HG02623 (cell line): ENCODE results near the gene S100A5.

Source experiments
- ATAC-seq: cut with Tn5 transposase; IDR thresholded peaks from one replicate; pipeline ENCODE4 v1.9.1; 2021; ENCODE audit warnings: moderate library complexity; ENCODE audit not compliant: unreplicated experiment

The S100A5 gene

DNA sequence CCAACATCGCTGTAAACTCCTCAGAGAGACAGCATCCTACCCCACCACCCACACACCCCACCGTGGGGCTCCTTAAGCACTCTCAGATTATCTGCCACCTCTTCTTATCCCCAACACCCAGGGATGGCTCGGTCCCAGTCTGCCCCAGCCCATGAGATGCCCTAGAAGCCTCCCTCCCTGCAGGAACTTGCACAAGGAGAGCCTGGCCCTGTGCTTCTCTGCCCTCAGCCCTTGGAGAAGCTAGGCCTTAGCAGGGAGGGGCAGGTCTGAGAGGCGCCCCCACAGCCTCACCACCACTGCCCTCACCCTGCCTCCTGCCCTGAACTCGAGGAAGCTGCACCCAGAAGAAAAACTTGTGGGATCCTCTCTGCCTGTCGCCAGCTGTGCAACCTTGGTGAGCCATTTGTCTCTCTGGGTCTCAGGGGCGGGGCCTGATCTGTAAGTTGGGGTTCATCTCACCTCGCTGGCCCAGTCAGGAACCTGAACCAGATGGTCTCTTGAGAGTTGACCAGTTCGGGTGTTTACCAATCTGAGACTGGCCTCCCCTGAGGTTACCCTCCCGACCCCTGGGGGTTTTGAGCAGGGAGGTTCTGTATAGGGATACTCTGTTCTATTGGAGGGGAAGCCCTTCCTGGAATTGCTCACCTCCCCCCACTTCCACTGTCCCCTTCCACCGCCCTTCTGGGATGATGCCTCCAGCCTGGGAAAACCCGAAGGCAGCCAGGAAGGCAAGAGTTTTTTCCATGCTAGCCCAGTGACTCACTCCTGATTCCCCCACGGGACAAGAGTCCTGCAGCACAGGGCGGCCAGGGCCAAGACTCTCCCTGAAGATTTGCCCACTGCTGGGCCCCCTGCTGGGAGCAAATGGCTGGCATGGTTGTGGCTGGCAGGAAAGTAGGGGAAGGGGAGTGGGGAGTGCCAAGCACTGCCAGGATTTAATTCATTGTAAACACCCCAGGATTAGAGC, 8.3 kb upstream of the S100A5 start, which contains the start of gene S100A3:
TSS of gene S100A3 (minus strand) at position 537 of the 967 bp plus-strand sequence. CDS start 773 bp downstream, outside the sequence.
- ATAC-seq = no peak

DNA sequence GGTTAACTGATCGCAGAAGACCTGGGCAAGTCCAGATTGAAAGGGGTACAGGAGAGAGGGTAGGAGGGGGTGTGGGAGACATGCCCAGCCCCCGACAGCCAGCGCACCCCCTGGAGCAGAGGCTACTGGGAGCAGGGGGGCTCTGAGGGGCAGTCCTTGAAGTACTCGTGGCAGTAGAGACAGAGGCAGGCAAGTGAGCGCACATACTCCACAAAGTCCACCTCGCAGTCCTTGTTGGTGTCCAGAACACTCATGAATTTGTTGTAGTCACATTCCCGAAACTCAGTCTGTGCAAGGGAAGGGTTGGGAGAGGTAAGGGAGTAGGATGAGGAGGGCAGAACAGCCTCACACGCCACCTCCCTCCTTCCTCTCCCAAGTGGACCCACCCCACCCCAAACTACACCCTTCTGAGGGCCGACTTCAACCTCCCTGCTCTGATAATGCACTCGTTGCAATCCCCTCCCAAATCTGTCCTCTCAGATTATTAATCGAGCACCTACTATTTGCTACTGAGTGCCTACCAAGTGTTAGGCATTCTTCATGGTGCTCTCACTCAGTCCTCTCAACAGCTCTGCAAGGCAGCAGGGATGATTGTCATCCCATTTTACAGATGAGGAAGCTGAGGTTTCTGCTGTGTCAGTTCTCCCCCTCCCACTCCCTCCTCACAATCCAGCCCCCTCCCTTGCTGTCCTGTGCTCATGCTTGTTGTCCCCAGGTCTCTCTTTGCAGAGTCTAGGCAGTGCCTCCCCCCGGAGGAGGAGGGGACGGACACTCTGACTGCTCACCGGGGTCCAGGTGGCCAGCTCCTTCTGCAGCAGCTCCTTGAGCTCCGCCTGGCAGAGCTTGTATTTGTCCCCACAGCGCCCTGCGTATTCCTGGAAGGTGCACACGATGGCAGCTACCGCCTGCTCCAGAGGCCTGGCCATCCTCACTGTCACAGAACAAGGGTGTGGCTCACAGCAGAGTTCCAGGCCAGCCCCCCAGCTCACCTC, 7.1 kb upstream of the S100A5 start:
- no peak for ATAC-seq

DNA sequence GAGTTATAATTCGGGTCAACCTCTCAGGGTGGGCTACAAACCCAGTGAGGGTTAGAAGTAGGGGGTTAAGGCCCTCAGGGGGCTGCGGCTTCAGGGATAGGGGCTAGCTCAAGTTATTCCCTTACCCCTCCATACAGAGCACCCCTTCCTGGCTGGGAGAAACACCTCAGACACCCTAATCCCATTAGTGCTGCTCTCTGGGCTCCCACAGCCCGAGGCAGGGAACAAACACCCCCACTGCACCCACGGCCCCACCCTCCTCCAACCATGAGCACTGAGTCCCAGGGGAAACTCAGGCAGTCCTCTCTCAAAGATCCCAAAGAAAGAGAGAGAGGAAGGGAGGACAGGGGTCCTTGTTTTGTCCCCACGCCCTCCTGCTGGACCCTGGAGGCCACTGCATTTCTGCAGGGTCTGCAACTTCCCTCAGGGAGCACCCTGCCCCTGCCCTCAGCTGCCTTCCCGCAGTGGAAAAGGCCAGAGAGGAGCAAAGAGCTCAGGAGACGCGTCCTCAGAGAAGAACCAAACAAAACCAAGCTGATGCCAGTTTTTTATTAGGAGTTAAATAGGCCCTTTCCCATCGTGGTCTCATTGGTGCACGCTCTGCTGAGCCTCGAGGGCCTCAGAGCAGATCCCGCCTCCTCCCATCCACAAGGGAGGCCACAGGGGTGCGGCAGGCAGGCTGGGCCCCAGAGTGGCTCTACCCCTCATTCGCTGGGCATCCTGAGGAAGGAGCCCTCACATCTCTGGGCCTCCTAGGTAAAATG, 6.2 kb upstream of the S100A5 start:
- no peak for ATAC-seq

DNA sequence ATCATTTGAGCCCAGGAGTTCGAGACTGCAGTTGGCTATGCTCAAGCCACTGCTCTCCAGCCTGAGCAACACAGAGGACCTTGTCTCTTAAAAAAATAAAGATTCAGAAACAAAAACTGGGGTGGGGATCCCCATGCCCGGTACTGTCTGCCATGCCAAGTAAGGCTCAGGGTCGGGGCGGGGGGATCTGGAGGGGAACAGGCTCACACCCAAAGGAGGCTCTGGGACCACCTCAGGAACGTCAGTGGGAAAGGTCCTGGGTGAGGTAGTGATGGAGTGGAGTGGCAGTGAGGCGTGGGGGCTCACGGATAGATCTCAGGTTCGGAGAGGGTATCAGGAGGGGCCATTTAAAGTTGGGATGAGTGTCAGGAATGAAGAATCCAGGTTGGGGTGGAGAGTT, 5.6 kb upstream of the S100A5 start:
- no peak for ATAC-seq

DNA sequence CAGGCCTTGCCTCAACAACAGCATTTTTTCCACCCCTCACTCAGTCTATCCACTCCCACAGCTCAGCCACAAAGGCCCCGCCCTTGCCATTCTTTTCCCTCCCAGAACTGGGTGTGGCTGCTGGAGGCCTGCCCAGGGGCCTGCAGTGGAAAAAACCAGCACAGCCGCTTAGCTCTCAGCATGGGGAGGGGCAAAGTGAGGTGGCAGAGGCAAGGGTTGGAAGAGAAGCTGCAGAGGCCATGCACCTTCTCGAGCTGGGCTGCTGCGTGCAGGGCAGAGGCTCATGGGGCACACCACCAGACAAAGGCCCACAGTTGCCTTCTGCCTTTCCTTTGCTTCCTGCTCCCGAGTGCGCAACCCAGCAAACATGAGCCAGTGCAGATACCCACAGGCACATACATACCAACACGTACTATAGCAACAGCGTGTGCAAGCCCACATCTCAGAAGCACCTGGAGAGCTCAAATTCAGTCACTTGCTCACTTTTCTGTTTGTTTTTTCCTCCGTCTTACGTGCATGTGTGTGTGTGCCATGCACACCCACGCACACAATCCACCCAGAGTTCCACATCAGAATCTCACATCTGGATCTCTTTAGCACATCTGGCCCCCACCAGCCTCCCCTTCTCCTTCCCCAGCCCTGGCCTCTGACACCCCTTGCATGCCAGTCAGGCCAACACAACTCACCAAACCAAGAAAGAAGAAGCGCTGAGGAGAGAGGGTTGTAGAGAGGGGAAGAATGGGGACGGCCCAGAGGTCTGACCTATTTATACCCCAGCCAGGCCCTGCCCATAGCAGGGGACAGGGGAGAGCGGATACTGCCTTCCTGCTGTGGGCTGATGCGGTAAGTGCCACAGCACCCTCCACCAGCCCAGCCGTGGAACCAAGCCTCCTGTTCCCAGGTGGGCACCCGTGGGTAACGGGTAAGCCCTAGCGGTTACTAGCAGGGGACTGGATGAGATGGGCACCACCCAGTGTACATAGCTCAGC, 4.6 kb upstream of the S100A5 start, which contains the start of gene S100A4:
TSS of gene S100A4 (minus strand) at position 740 of the 989 bp plus-strand sequence. CDS start 1,012 bp downstream, outside the sequence.
- no peak for ATAC-seq

DNA sequence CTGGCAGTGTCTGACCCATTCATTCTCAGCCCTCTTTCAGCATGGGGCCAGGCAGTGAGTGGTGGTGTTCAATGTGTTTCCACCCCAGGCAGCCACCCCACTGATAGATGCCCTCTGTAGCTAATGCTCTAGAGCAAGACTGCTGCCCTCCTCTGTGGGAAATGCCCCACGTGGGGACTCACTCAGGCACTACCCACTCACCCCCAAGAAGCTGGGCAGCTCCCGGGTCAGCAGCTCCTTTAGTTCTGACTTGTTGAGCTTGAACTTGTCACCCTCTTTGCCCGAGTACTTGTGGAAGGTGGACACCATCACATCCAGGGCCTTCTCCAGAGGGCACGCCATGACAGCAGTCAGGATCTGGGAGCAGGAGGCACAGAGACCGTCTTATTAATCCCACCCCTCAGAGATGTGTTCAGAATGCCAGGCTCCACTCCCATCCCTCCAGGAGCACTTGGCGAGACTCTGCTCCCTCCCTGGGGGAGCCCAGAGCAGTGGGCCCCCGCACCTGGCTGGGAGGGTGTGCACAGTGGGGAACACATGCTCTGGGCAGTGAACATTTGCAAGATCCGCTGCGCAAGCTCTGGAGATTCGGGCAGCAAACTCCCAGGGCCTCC, 3.8 kb upstream of the S100A5 start:
- ATAC-seq = no peak

DNA sequence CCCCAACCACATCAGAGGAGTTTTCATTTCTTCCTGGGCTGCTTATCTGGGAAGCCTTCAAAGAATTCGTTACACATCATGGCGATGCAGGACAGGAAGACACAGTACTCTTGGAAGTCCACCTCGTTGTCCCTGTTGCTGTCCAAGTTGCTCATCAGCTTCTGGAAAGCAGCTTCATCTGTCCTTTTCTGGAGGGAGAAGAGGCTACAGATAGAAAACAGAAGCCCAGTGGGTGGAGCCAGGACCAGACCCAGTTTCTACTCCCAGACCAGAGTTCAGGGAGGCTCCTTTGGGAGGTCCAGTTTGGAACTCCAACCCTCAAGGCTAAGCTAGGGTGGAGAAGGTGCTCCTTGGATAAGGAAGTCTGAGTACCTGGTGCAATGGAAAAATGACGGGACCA, 3.0 kb upstream of the S100A5 start:
- no peak for ATAC-seq

DNA sequence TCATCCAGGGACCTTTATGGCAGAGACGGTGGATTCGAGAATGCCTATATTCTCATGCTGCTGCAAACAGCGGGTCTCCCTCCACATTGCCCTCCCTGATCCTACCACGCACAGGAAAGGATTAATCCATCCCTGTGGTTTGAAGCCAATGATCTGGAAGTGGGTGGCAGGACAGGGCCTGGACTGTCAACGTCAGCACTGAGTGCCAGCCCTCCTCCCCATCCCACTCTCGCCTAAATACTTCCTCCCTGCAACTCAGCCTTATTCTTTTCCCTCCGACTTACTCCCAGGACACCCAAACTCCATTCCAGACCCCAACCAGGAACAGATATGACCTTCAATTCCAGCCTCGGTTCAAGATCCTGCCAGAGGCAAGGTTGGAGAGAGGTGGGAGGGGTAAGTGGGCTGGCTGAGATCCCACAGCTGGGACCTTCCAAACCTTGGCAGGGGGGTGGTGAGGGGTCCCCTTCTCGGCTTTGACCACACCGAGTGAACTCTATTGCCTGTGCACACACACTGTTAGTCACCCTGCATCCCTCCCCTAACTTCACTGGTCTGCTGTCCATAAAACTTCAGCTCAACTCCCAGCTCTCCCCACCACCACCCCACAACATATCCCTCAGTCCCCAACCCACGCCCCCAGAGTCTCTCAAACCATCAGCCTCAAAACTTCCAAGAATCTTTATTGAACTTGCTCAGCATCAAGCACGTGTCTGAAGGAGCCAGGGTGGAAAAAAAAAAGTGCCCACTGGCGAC, 2.4 kb upstream of the S100A5 start:
- no peak for ATAC-seq

DNA sequence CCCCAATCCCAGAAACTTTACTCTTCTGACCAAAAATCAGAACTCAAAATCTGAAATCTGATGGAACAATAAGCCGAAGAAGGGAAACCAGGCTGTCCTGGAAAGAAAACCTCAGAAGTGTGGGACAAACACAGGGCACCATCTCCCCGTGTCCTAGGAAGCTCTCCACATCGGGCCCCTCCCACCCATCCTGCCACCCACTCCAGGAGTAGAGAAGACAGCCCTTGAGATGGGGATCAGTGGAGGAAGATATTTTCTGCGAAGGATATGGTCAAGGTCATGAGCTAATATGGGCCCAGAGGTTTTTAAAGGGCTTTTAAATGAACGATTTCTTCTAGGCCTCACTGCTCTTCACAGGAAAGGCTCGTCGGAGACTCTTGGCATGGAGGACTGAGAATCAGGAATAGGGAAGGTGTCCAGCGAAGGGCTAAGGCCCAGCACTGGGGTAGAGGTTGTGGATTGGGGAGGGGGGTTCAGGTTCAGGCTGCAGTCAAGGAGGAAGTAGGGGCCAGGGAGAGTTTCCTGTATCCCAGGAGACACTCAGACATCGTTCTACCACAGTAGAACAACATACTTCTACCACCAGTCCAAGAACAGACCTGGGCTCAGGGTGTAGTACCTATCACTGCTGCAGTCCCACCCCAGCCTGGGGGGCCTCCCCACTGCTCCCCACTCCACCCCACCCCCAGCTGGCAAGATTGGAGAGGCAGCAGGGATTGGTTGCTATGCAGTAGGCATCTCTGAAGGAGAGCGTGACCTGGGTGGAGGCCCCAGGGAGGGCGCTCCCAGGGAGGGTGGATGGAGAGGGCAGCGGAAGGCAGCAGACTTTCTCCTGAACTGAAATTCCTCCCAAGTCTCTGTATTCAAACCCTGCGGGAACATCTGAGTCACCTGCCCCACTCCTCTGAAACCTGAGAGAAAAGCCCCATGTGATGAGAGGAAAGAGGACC, 1.2 kb upstream of the S100A5 start:
- no peak for ATAC-seq

DNA sequence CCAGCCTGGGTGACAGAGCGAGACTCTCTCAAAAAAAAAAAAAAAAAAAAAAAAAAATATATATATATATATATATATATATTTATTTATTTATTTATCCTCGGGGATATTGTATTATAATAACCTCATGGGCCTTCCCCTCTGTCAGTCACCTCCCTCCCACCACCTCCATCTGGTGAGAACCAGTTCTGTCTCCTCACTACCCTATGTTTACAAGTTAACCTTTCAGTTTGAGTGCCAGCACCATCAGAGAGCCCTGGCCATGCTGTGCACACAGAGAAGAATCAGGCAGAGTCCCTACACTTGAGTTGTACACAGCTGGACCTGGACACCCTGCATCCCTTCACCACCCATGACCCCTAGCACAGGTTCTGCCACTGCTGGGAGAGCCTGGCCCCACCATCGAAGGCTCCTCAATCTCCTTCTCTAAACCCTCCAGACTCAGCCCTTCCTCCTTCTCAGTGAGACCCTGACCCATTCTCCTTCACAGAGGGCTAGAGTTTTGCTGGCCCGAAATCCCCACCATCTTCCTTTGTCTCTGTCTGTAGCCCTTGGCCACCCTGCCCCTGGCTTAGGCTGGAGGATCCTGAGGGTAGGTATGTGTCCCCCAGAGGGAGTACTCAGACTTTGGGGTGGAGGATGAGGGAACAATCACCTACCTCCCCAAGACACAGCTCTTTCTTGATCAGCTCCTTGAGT, 1.2 kb downstream of the S100A5 start:
- no peak for ATAC-seq

DNA sequence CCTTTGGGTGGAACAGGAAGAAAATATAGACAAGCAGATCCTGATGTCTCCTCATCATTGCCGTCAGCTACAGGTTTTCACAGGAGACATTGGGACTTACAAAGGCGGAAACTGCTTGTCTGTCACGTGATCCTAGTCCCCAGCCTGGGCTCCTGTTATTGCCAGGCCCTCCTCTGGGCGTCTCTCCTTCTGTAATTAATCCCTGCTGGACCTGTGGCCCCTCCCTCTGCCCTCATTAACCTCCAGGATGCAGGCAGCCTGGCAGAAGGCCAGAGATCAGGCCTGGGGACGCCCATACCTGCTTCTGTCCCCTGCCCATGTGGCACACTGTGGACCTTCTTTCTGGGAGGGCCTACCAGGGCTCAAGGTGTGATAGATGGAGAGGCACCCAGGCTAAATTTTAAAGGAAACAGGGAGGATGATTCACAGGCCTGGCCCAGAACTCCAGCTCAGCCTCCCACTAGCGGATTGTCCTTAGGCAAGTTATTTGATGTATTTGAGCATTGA, 2.4 kb downstream of the S100A5 start:
- no peak for ATAC-seq

DNA sequence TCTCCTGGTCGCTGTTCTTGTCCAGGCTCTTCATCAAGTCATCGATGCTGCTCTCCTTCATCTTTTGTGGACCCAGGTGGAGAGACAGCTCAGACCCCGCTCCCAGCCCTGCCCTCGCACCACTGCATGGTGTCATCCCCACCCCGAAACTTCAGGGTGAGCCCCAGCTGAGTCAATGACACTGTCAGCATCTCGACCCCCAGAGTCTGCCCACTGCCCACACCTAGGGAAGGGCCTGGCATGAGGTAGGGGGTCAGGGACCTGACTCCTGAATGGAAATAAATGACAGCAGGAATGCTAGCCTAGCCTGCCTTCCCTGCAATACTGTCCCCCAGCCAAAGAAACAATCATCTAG, 3.4 kb downstream of the S100A5 start:
- no peak for ATAC-seq

DNA sequence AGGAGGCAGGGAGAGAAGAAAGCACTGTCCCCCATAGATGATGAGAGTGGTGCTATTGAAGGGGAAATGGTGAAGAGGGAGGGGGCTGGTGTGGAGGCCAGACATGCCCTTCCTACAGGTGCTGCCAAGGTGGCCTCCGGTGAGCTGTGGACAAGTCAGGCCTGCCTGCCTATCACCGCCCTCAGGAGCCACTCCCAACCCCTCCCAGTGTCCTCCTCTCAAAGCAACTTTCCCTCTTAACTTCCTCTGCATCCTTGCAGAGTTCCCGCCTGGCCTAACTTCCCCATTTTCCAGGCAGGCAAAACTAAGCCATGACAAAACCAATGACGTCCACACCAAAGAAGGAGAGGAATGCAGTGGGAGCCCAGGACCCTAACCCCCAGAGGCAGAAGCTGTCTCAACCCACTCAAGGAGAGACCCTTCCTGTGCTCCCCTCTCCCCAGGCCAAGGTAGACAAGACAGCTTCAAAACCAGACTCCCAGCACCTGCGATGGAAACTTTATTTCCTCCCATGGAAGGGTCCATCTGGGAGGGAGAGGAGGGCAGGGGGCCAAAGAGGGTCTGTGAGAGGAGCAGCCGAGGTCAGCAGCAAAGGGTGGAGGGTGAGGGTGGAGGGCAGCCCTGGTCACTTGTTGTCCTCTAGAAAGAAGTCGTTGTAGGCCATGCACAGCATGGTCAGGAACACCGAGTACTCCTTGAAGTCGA, 3.9 kb downstream of the S100A5 start:
- no peak for ATAC-seq

DNA sequence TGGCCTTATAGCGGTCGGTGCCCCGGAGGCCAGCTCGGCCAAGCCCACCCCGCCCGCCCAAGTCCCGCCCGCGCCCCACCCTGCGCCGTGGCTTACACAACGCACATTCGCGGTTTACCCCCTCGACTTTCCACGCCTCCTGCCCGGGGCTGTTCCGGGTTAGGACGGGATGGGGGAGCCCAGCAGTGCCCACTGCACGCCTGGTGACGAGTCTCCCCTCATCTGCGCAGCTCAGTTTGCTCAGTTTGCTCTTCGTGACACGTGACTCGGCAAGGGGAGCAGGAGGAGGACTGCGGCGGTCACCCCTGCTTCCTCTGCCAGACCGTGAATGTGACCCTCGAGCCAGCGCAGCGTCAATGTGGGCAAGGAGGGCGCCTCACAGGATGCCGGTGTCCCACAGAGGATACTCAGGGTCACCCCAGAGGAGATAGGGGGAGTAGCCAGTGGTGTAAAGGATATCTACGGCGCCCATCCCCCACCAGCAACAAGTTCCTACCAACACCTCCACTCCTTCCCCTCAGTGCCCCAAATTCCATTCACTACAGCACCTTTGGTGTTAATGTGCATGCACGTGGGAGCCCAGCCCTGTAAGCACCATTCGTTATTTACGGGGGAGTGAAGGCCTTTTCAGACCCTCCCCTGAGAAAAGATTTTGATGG, 4.6 kb downstream of the S100A5 start:
- ATAC-seq = no peak
